HepG2 (cell line): Measurements from ENCODE around the gene TTC17. TPM values are rescaled to one million over a fixed set of nuclear protein-coding genes. Genes with fewer than 3 reads are reported as not detected.
A peak's percentile ranks its signal among the peaks of the same experiment; 100 is the strongest.

Source experiments
- ATAC-seq: fragments of 200-7000 bp; cut with Tn5 transposase; 3 replicates; pipeline ENCODE4 v1.9.1; 2020; ENCODE audit warnings: mild to moderate bottlenecking, moderate library complexity
- Bru-seq: library from RNA; stranded (reverse); fragments of 400-500 nt; gene quantifications from one replicate; lab custom pipeline; 2021; lab: Mats Ljungman, UMichigan
- BruChase-seq, 2 experiments: library from RNA; stranded (reverse); fragments of 400-500 nt; gene quantifications; one replicate each; lab custom pipeline; 2021; lab: Mats Ljungman, UMichigan
- BruUV-seq: library from RNA; stranded (reverse); fragments of 400-500 nt; replicated peaks from 2 replicates; lab custom pipeline; 2021; lab: Mats Ljungman, UMichigan
- CTCF ChIA-PET: fragments of 300-600 bp; formaldehyde crosslinking; extraction: SDS; loops from one replicate; lab custom pipeline; 2021; ENCODE audit warnings: low total read pairs, inconsistent platforms, low intra/inter-chr PET ratio; lab: Yijun Ruan, JAX
- POLR2A ChIA-PET: fragments of 350-600 bp; sonication (Branson Sonifier 250); formaldehyde crosslinking; loops from one replicate; lab custom pipeline; 2020; ENCODE audit warnings: antibody characterized with exemption, inconsistent platforms; lab: Yijun Ruan, JAX
- DNase-seq: peaks from one replicate; pipeline ENCODE4 v3.0.0-alpha.2; 2015; ENCODE audit warnings: low spot score
- FAIRE-seq: peaks from 3 replicates; lab custom pipeline; 2011; peaks lifted over from hg19 to GRCh38; lab: Jason Lieb, UNC
- H2AFZ ChIP-seq: one replicate; pipeline ENCODE4 v1.6.1; 2011; ENCODE audit warnings: low read length, inconsistent platforms
- H3K27ac ChIP-seq: fragments of 300-600 bp; 3 replicates; pipeline ENCODE4 v1.8.0; 2011; ENCODE audit warnings: mixed run types, mild to moderate bottlenecking, mixed read lengths, low read length, inconsistent platforms; ENCODE audit not compliant: insufficient read depth; ENCODE audit errors: extremely low read length
- H3K27me3 ChIP-seq, 2 experiments: fragments of 200-600 bp in 1 of 2; 2 replicates in 1 of 2; 3 replicates in 1 of 2; pipeline versions ENCODE4 v1.6.0 to v1.8.0; 2011; ENCODE audit warnings: low read length in 2 of 2, mild to moderate bottlenecking in 2 of 2, moderate library complexity in 2 of 2, inconsistent platforms in 1 of 2; ENCODE audit not compliant: insufficient read depth in 2 of 2, control insufficient read depth in 1 of 2
- H3K36me3 ChIP-seq, 2 experiments: fragments of 200-600 bp in 1 of 2; replicated peaks in 1 of 2; 2 replicates in 1 of 2; 3 replicates in 1 of 2; pipeline versions ENCODE4 v1.5.1 to v1.8.0; 2011; ENCODE audit warnings: low read length in 2 of 2, inconsistent platforms in 1 of 2; ENCODE audit not compliant: insufficient read depth in 2 of 2, control insufficient read depth in 1 of 2
- H3K4me1 ChIP-seq: 2 replicates; pipeline ENCODE4 v1.5.1; 2012; ENCODE audit warnings: low read length, inconsistent platforms; ENCODE audit not compliant: insufficient read depth
- H3K4me2 ChIP-seq: 2 replicates; pipeline ENCODE4 v1.6.0; 2011; ENCODE audit warnings: low read depth, low read length, inconsistent platforms
- H3K4me3 ChIP-seq, 3 experiments: fragments of 200-600 bp in 1 of 3; sonication (generic), shearing (Covaris generic) in 1 of 3; replicated peaks in 1 of 3; 2 replicates each; pipeline ENCODE4 v1.5.1; 2011 to 2016; ENCODE audit warnings: low read length in 3 of 3, inconsistent platforms in 2 of 3, low read depth in 2 of 3, mild to moderate bottlenecking in 2 of 3, control low read depth in 1 of 3, mixed read lengths in 1 of 3; ENCODE audit not compliant: insufficient read depth in 1 of 3
- H3K79me2 ChIP-seq: one replicate; pipeline ENCODE4 v1.6.1; 2011; ENCODE audit warnings: low read length, inconsistent platforms; ENCODE audit not compliant: insufficient read depth
- H3K9ac ChIP-seq: 2 replicates; pipeline ENCODE4 v1.6.0; 2011; ENCODE audit warnings: mild to moderate bottlenecking, low read depth, low read length, inconsistent platforms; ENCODE audit not compliant: insufficient read depth
- H3K9me3 ChIP-seq: 2 replicates; pipeline ENCODE4 v1.5.1; 2012; ENCODE audit warnings: mild to moderate bottlenecking, low read length
- H4K20me1 ChIP-seq: 2 replicates; pipeline ENCODE4 v1.6.0; 2011; ENCODE audit warnings: inconsistent platforms, mild to moderate bottlenecking, low read length, moderate library complexity; ENCODE audit not compliant: insufficient read depth
- PBX2 ChIP-seq: IDR thresholded peaks from 2 replicates; pipeline ENCODE4 v1.6.1; 2016; ENCODE audit warnings: control low read depth
- TCF7L2 ChIP-seq: IDR thresholded peaks from 2 replicates; pipeline ENCODE4 v1.6.1; 2011; ENCODE audit warnings: mild to moderate bottlenecking, low read depth, low read length, moderate library complexity
- UBTF ChIP-seq: sonication (generic); formaldehyde crosslinking; IDR thresholded peaks from 2 replicates; pipeline ENCODE4 v1.4.0; 2020; ENCODE audit warnings: mild to moderate bottlenecking, missing genetic modification reagents
- ZNF614 ChIP-seq: IDR thresholded peaks from 2 replicates; pipeline ENCODE4 v1.6.1; 2018; ENCODE audit warnings: missing biosample characterization, missing genetic modification reagents, inconsistent platforms, borderline replicate concordance
- WGBS: methylation state at CpG from one replicate; pipeline ENCODE4 v1.1.6; 2017; ENCODE audit warnings: low lambda C conversion rate; 5-methylcytosine and 5-hydroxymethylcytosine counted together
- in situ Hi-C: cut with HindIII; loops from 2 replicates; pipeline ENCODE4 v1.10.0; 2017; ENCODE audit warnings: low pct_unique_long_range_greater_than_20kb; ENCODE audit not compliant: extremely low pct_ligation_motif_present
- intact Hi-C: fragments of 100-400 bp; cut with micrococcal nuclease; formaldehyde crosslinking; loops from one replicate; pipeline ENCODE4 v1.10.0; 2022; ENCODE audit not compliant: unreplicated experiment
- long read RNA-seq, 2 experiments: library from RNA in 1 of 2; library from polyadenylated mRNA in 1 of 2; stranded (forward) in 1 of 2; unstranded in 1 of 2; transcript quantifications; one replicate each; pipeline ENCODE4 v2.0.0, GENCODE V29; 2019 to 2022
- polyA minus RNA-seq, 3 experiments: library from RNA; depleted of rRNA, polyadenylated mRNA; stranded (reverse); fragments of >200 nt; gene quantifications; 2 replicates each; pipeline ENCODE4 v1.2.3, GENCODE V29; 2011; ENCODE audit warnings: low replicate concordance in 1 of 3
- polyA plus RNA-seq, 8 experiments: library from polyadenylated mRNA; depleted of rRNA in 3 of 8; stranded (reverse) in 7 of 8; unstranded in 1 of 8; fragments of >200 nt; fragmentation: Illumina TruSeq in 4 of 8; extraction: Trizol in 4 of 8; gene quantifications; 2 replicates each; pipeline versions ENCODE4 v1.2.1 to v1.2.3, GENCODE V29; 2011 to 2016; ENCODE audit warnings: low read depth in 4 of 8, missing spikeins in 1 of 8, mixed read lengths in 1 of 8; ENCODE audit not compliant: insufficient read depth in 1 of 8
- total RNA-seq, 5 experiments: library from RNA; depleted of rRNA; stranded (reverse); fragments of >200 nt; fragmentation: Illumina TruSeq; extraction: Trizol; gene quantifications; 2 replicates each; pipeline ENCODE4 v1.2.3, GENCODE V29; 2016; ENCODE audit warnings: low read depth in 1 of 5
- TF ChIP-seq, protein P1 (sequence below): fragments of 450-650 bp; IDR thresholded peaks from 2 replicates; pipeline ENCODE4 v1.6.1; 2016
- TF ChIP-seq, protein P2 (sequence below): sonication (generic); formaldehyde crosslinking; IDR thresholded peaks from 2 replicates; pipeline ENCODE4 v1.8.1; 2023; ENCODE audit warnings: mild to moderate bottlenecking, moderate library complexity, missing genetic modification reagents

The TTC17 gene, protein sequence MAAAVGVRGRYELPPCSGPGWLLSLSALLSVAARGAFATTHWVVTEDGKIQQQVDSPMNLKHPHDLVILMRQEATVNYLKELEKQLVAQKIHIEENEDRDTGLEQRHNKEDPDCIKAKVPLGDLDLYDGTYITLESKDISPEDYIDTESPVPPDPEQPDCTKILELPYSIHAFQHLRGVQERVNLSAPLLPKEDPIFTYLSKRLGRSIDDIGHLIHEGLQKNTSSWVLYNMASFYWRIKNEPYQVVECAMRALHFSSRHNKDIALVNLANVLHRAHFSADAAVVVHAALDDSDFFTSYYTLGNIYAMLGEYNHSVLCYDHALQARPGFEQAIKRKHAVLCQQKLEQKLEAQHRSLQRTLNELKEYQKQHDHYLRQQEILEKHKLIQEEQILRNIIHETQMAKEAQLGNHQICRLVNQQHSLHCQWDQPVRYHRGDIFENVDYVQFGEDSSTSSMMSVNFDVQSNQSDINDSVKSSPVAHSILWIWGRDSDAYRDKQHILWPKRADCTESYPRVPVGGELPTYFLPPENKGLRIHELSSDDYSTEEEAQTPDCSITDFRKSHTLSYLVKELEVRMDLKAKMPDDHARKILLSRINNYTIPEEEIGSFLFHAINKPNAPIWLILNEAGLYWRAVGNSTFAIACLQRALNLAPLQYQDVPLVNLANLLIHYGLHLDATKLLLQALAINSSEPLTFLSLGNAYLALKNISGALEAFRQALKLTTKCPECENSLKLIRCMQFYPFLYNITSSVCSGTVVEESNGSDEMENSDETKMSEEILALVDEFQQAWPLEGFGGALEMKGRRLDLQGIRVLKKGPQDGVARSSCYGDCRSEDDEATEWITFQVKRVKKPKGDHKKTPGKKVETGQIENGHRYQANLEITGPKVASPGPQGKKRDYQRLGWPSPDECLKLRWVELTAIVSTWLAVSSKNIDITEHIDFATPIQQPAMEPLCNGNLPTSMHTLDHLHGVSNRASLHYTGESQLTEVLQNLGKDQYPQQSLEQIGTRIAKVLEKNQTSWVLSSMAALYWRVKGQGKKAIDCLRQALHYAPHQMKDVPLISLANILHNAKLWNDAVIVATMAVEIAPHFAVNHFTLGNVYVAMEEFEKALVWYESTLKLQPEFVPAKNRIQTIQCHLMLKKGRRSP
- total RNA-seq (2016; rRNA removed; fragmentation: Illumina TruSeq; extraction: Trizol) (28.6 and 55.9 TPM in 2 replicates), polyA plus RNA-seq (2011; rRNA removed) (99.7 and 112 TPM in 2 replicates), polyA minus RNA-seq (2011; rRNA and poly(A)+ RNA removed; ENCODE audit: low replicate concordance) (131 and 167 TPM in 2 replicates), Bru-seq, nascent RNA (percentile 87 among the genes with signal in this experiment), BruChase-seq, experiment 1, labeled RNA remaining after a 6-hour chase (percentile 84 among the genes with signal in this experiment), BruChase-seq, experiment 2, labeled RNA remaining after a 2-hour chase (percentile 86 among the genes with signal in this experiment)
- 11.7 and 13.5 TPM in 2 replicates for total RNA-seq (2016; cell fraction: cytosol; rRNA removed; fragmentation: Illumina TruSeq; extraction: Trizol; ENCODE audit: low read depth)
- total RNA-seq (2016; cell fraction: insoluble cytoplasmic fraction; rRNA removed; fragmentation: Illumina TruSeq; extraction: Trizol) = 22.8 and 54.6 TPM in 2 replicates
- 19.9 and 23.9 TPM in 2 replicates for total RNA-seq (2016; cell fraction: membrane; rRNA removed; fragmentation: Illumina TruSeq; extraction: Trizol)
- total RNA-seq (2016; cell fraction: nucleus; rRNA removed; fragmentation: Illumina TruSeq; extraction: Trizol) = 100 and 121 TPM in 2 replicates
- polyA plus RNA-seq (2011; cell fraction: cytosol; rRNA removed) = 49.2 and 56.7 TPM in 2 replicates
- polyA plus RNA-seq (2011; cell fraction: nucleus; rRNA removed) = 177 and 180 TPM in 2 replicates
- polyA plus RNA-seq (2012) = 58.3 and 71.3 TPM in 2 replicates
- 2.9 and 3.8 TPM in 2 replicates for polyA plus RNA-seq (2016; cell fraction: cytosol; fragmentation: Illumina TruSeq; extraction: Trizol; ENCODE audit: low read depth)
- polyA plus RNA-seq (2016; cell fraction: insoluble cytoplasmic fraction; fragmentation: Illumina TruSeq; extraction: Trizol; ENCODE audit: low read depth) = 13.7 and 17.2 TPM in 2 replicates
- 6.6 and 8.4 TPM in 2 replicates for polyA plus RNA-seq (2016; cell fraction: membrane; fragmentation: Illumina TruSeq; extraction: Trizol; ENCODE audit: low read depth)
- 105 and 106 TPM in 2 replicates for polyA plus RNA-seq (2016; cell fraction: nucleus; fragmentation: Illumina TruSeq; extraction: Trizol; ENCODE audit: insufficient read depth, low read depth)
- 31.7 and 43.2 TPM in 2 replicates for polyA minus RNA-seq (2011; cell fraction: cytosol; rRNA and poly(A)+ RNA removed)
- 262 and 305 TPM in 2 replicates for polyA minus RNA-seq (2011; cell fraction: nucleus; rRNA and poly(A)+ RNA removed)
- long read RNA-seq, experiment 1, full-length matches to known transcripts = 1 of 16 reads
- long read RNA-seq, experiment 1, partial matches to known transcripts = 8 of 16 reads
- long read RNA-seq, experiment 1, other reads (novel, unspliced or antisense) = 7 of 16 reads
- long read RNA-seq, experiment 2, partial matches to known transcripts = 37 of 107 reads
- long read RNA-seq, experiment 2, other reads (novel, unspliced or antisense) = 68 of 107 reads

GRCh38 chr11:43358801-43359421 is at the start of gene TTC17:
Gene TTC17, plus strand, starts transcription at chr11:43358920. Its CDS starts 35 bp downstream, at chr11:43358955.
- DNase-seq (peak; percentile 87), ATAC-seq (peak; percentile 98), FAIRE-seq (peak; percentile 15)
- Histone ChIP-seq H3K9ac (peak within 1 kb of the TSS; percentile 98), H3K4me2 (peak within 1 kb of the TSS; percentile 89), H3K27ac (peak within 1 kb of the TSS; percentile 82), H3K9me3 (no peaks in the 10 kb centered on the region), H3K36me3 (no peaks in the 10 kb centered on the region), H3K79me2 (peaks cover 48% of the 10 kb centered on the region), H3K27me3 (no peaks in the 10 kb centered on the region; a peak in 1 of 5 replicates), H3K4me3 (peak within 1 kb of the TSS; percentile 85 to 100 (median 97)), H2AFZ (peak within 1 kb of the TSS; percentile 96), H4K20me1 (peaks cover 15% of the 10 kb centered on the region), H3K4me1 (peaks cover 38% of the 10 kb centered on the region)
- ChIA-PET POLR2A (interaction anchor here (0.7 to 2.5 kb wide), 10 partner anchors 9 to 321 kb away, joined by 3 to 36 read pairs (median 5); partner anchors contain the start of genes API5 and HSD17B12), CTCF (no interaction called here)
- 0% methylated on average over 6 of the region's 58 CpGs for WGBS
- intact Hi-C loops (loop anchor here (1.0 kb wide), 1 partner anchor 44 kb away; no protein-coding TSS in a partner anchor), in situ Hi-C loops (no loop called here)
- no TSS peak for BruUV-seq
- TF ChIP-seq, protein P1, sequence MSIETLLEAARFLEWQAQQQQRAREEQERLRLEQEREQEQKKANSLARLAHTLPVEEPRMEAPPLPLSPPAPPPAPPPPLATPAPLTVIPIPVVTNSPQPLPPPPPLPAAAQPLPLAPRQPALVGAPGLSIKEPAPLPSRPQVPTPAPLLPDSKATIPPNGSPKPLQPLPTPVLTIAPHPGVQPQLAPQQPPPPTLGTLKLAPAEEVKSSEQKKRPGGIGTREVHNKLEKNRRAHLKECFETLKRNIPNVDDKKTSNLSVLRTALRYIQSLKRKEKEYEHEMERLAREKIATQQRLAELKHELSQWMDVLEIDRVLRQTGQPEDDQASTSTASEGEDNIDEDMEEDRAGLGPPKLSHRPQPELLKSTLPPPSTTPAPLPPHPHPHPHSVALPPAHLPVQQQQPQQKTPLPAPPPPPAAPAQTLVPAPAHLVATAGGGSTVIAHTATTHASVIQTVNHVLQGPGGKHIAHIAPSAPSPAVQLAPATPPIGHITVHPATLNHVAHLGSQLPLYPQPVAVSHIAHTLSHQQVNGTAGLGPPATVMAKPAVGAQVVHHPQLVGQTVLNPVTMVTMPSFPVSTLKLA = no peak
- TF ChIP-seq PBX2 (no peak), UBTF (CRISPR knock-in tag) (peak; percentile 85), ZNF614 (CRISPR knock-in tag) (no peak), TCF7L2 (no peak)
- TF ChIP-seq, protein P2, sequence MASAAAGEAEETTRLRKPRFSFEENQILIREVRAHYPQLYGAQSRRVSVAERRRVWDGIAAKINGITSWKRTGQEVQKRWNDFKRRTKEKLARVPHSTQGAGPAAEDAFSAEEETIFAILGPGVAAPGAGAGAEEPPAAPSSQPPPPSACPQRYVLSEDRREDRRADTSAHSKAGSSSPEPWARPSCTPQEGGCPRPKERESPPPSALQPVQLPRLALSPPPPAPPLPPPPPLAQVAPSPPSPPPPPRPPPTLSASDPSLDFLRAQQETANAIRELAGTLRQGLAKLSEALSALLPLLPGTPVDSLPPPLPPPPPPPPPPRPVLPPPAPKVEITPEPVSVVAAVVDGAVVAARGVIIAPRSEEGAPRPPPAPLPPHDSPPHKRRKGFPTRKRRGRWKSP = peak; percentile 74
